ENCODE results near the gene SHPK. TPM values are rescaled to one million over a fixed set of nuclear protein-coding genes. Genes with fewer than 3 reads are reported as not detected.
A peak's percentile ranks its signal among the peaks of the same experiment; 100 is the strongest.

Gene SHPK
- total RNA-seq, 1 donor from 2014 or later: 18.1 TPM

DNA sequence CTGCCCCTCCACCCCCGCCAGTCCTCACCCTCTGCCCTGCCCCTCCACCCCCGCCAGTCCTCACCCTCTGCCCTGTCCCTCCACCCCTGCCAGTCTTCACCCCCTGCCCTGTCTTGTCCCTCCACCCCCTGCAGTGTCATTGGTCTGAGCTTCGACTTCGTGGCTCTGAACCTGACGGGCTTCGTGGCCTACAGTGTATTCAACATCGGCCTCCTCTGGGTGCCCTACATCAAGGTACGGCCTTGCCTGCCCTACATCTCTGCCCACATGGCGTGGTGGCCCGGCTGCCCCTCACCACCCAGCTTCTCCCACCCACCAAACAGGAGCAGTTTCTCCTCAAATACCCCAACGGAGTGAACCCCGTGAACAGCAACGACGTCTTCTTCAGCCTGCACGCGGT lies 20.3 kb upstream of the SHPK start:
- DNase-seq (ENCODE audit: low read depth): no peak

GRCh38 chr17:3655766-3656165 lies 19.7 kb upstream of the SHPK start:
- no peak for DNase-seq (ENCODE audit: low read depth)
- TF ChIP-seq, protein P1, sequence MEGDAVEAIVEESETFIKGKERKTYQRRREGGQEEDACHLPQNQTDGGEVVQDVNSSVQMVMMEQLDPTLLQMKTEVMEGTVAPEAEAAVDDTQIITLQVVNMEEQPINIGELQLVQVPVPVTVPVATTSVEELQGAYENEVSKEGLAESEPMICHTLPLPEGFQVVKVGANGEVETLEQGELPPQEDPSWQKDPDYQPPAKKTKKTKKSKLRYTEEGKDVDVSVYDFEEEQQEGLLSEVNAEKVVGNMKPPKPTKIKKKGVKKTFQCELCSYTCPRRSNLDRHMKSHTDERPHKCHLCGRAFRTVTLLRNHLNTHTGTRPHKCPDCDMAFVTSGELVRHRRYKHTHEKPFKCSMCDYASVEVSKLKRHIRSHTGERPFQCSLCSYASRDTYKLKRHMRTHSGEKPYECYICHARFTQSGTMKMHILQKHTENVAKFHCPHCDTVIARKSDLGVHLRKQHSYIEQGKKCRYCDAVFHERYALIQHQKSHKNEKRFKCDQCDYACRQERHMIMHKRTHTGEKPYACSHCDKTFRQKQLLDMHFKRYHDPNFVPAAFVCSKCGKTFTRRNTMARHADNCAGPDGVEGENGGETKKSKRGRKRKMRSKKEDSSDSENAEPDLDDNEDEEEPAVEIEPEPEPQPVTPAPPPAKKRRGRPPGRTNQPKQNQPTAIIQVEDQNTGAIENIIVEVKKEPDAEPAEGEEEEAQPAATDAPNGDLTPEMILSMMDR (conservative IDR thresholded peaks at IDR 0.05; ENCODE audit: low read depth, low read length): no peak
- no peak overlapping the region for H3K4me3 ChIP-seq (ENCODE audit: low read depth, low read length)

More for the DNA sequence above, 20.3 kb upstream of the SHPK start:
- H3K4me3 ChIP-seq (ENCODE audit: low read depth, low read length): no peak overlapping the region
- TF ChIP-seq, protein P1 (conservative IDR thresholded peaks at IDR 0.05; ENCODE audit: low read depth, low read length): no peak

- H3K4me3 ChIP-seq (ENCODE audit: low read depth, low read length): no peak overlapping the region
- TF ChIP-seq, protein P1 (conservative IDR thresholded peaks at IDR 0.05; ENCODE audit: low read depth, low read length): peak; percentile 64
- no peak for DNase-seq (ENCODE audit: low read depth)
These were observed 11.9 kb upstream of the SHPK start for GRCh38 chr17:3647769-3648555.

DNA sequence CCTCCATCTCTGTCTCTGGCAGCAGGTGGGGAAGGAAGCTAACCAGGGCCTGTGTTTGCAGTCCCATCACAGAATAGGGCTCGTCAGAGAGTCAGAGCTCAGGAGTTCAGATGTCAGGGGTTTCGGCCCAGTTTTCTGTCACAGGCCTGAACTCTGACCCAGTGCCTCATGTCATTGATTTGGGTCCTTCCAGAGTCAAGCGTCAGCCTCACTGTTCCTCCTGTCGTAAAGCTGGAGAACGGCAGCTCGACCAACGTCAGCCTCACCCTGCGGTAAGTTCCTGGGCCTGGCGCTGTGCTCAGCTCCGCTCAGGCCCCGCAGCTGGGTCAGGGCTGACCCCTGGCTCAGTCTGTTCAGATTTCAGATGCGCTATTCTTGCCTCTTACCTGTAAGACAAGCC lies 11.2 kb upstream of the SHPK start:
- no peak overlapping the region for H3K4me3 ChIP-seq (ENCODE audit: low read depth, low read length)
- TF ChIP-seq, protein P1 (conservative IDR thresholded peaks at IDR 0.05; ENCODE audit: low read depth, low read length): no peak
- DNase-seq (ENCODE audit: low read depth): no peak

GRCh38 chr17:3645310-3645709 lies 9.3 kb upstream of the SHPK start:
- no peak overlapping the region for H3K4me3 ChIP-seq (ENCODE audit: low read depth, low read length)
- TF ChIP-seq, protein P1 (conservative IDR thresholded peaks at IDR 0.05; ENCODE audit: low read depth, low read length): no peak
- no peak for DNase-seq (ENCODE audit: low read depth)

DNA sequence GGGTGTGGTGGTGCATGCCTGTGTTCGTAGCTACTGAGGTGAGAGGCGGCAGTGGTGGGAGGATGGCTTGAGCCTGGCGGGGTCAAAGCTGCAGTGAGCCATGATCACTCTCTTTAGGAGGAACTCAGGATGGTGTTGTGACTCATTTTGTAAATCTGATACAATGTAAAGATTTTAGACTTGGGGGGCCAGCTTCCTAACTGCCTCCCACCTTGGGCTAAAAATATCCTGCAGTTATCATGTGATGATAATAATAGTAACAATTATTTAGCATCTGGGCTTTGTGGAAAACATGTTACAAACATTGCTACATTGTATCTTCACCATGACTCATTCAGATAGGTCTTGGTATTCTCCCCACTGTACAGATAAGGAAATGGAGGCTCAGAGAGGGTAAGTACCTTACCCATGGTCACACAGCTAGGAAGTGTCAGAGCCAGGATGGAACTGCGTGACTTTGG lies 7.9 kb upstream of the SHPK start:
- no peak for DNase-seq (ENCODE audit: low read depth)
- TF ChIP-seq, protein P1 (conservative IDR thresholded peaks at IDR 0.05; ENCODE audit: low read depth, low read length): no peak
- H3K4me3 ChIP-seq (ENCODE audit: low read depth, low read length): no peak overlapping the region

All from epithelial cell of proximal tubule (primary cell).